Central memory CD8-positive, alpha-beta T cell (primary cell): Measurements from ENCODE around the gene SCGB1A1.

ENCODE experiments used
- ATAC-seq: fragments of 150-1000 bp; cut with Tn5 transposase; replicated peaks from 2 replicates; pipeline ENCODE4 v1.10.0; 2022; ENCODE audit warnings: mild to moderate bottlenecking, moderate FRiP score, moderate number of reproducible peaks; ENCODE audit not compliant: poor library complexity, severe bottlenecking; ENCODE audit errors: extremely low read depth
- DNase-seq, 2 donors: peaks; one replicate each; pipeline ENCODE4 v3.0.0; 2021; ENCODE audit warnings: low spot score in 2 of 2
- H3K27ac Mint-ChIP-seq: one replicate; pipeline ENCODE4 v1.8.0; 2022; ENCODE audit warnings: low read depth, mild to moderate bottlenecking, moderate library complexity, mixed read lengths
- H3K27me3 Mint-ChIP-seq: one replicate; pipeline ENCODE4 v1.8.0; 2022; ENCODE audit warnings: mixed read lengths
- H3K36me3 Mint-ChIP-seq: one replicate; pipeline ENCODE4 v1.8.0; 2022; ENCODE audit warnings: mild to moderate bottlenecking, moderate library complexity, mixed read lengths; ENCODE audit not compliant: insufficient read depth
- H3K4me1 Mint-ChIP-seq: one replicate; pipeline ENCODE4 v1.8.0; 2022; ENCODE audit warnings: mixed read lengths
- H3K4me3 Mint-ChIP-seq: one replicate; pipeline ENCODE4 v1.8.0; 2022; ENCODE audit warnings: mild to moderate bottlenecking, moderate library complexity, mixed read lengths
- H3K9me3 Mint-ChIP-seq: one replicate; pipeline ENCODE4 v1.8.0; 2022; ENCODE audit warnings: mixed read lengths

Gene SCGB1A1

DNA sequence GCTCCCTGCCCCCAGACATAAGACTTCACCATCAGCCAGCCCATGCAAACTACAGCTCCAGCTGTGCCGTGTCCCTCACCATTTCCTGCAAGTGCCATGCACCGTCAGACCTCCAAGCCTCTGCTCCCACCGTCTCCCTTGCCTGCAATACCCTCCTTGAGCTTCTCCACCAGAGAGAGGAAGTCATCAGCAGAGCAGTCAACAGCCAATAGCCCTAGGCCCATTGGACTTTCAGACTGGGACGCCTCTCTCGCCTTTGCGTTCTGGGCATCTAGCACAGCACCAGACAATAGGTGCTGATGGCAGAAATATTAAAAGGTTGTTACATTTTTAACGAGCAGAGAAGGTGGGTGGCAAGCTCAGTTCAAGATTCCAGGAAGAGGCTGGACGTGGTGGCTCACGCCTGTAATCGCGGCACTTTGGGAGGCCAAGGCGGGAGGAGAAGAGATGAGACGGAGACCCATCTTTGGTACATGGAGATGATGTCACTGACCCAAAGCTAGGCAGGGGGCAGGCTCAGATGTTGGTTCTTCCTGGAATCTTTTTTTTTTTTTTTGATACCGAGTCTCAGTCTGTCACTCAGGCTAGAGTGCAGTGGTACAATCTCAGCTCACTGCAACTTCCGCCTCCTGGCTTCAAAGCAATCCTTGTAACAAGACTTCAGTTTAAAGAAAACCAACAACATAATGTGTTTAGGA, 31.9 kb downstream of the SCGB1A1 start:
- Mint-ChIP-seq H3K27ac (no peak overlapping the region), H3K36me3 (peaks cover 2% of the 10 kb centered on the region), H3K27me3 (peaks cover 31% of the 10 kb centered on the region), H3K4me1 (no peaks in the 10 kb centered on the region), H3K4me3 (no peak overlapping the region), H3K9me3 (no peaks in the 10 kb centered on the region)
- DNase-seq (no peak), ATAC-seq (no peak)

DNA sequence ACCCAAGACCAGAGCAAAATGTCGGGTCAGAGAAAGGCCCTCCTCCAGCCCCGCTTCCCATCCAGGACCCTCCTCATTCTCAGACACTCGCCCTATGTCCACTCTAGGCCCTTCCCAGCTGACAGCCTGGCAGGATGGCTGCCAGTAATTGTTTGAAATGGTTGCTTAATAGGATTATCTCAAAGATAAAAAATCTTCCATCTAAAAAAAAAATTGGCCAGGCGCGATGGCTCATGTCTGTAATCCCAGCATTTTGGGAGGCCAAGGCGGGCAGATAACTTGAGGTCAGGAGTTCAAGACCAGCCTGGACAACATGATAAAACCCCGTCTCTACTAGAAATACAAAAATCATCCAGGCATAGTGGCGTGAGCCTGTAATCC, 32.4 kb downstream of the SCGB1A1 start:
- Mint-ChIP-seq H3K27ac (no peak overlapping the region), H3K9me3 (no peaks in the 10 kb centered on the region), H3K4me1 (no peaks in the 10 kb centered on the region), H3K27me3 (peaks cover 25% of the 10 kb centered on the region), H3K36me3 (peaks cover 2% of the 10 kb centered on the region), H3K4me3 (no peak overlapping the region)
- no peak for ATAC-seq
- DNase-seq, result no peak

DNA sequence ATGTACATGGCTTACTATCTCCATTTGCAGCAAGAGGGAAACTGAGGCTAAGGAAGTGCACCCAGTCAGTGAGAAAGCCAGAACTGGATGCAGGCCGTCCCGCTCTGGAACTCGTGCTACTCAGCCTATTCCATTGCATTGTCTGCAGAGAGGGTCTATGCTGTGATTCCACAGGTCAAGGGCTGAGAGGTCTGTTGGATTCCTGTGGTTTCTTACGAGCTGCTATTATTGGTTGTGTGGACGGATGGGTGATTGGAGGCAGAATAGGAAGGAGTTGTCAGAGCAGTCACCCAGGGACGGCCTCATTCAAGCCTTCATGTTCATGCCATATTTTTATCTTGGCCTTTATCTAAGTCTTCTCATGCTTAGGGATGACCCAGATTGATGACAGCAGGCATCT, 33.4 kb downstream of the SCGB1A1 start:
- H3K36me3 Mint-ChIP-seq, result peaks cover 2% of the 10 kb centered on the region
- H3K4me1 Mint-ChIP-seq, result no peaks in the 10 kb centered on the region
- peaks cover 15% of the 10 kb centered on the region for H3K27me3 Mint-ChIP-seq
- H3K4me3 Mint-ChIP-seq, result no peak overlapping the region
- ATAC-seq (no peak), DNase-seq (no peak)
- H3K27ac Mint-ChIP-seq, result no peak overlapping the region
- no peaks in the 10 kb centered on the region for H3K9me3 Mint-ChIP-seq

DNA sequence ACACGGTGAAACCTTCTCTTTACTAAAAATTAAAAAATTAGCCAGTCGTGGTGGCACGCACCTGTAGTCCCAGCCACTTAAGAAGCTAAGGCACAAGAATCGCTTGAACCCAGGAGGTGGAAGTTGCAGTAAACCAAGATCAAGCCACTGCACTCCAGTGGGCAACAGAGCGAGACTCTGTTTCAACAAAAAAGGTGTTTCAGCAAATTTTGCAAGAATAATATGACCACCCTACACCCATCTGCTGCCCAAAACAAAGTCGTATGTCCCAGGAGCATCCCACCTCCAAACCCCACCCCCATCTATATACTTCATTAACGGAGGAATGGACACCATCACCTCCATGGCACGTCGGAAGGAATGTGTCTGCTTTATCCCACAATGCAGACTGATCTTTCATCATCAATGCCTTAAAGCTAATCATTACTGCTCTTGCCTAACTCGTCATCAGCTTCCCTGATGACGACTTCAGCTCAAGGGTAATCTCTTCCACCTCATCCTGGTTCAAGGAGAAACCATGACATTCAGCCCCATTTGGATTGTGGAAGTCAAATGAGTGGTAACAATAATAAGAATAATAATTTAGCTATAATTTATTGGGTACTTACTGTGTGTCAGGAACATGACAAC, 34.1 kb downstream of the SCGB1A1 start:
- H3K4me3 Mint-ChIP-seq, result no peak overlapping the region
- peaks cover 8% of the 10 kb centered on the region for H3K27me3 Mint-ChIP-seq
- no peak overlapping the region for H3K27ac Mint-ChIP-seq
- no peaks in the 10 kb centered on the region for H3K4me1 Mint-ChIP-seq
- DNase-seq, result no peak
- H3K9me3 Mint-ChIP-seq, result no peaks in the 10 kb centered on the region
- H3K36me3 Mint-ChIP-seq, result peaks cover 2% of the 10 kb centered on the region
- no peak for ATAC-seq

- Mint-ChIP-seq H3K4me1 (no peaks in the 10 kb centered on the region), H3K9me3 (no peaks in the 10 kb centered on the region), H3K27ac (no peak overlapping the region), H3K4me3 (no peak overlapping the region), H3K36me3 (peaks cover 1% of the 10 kb centered on the region), H3K27me3 (no peaks in the 10 kb centered on the region)
- DNase-seq, result no peak
- ATAC-seq, result no peak
Measured at GRCh38 chr11:62456630-62457029, 37.8 kb downstream of the SCGB1A1 start.

DNA sequence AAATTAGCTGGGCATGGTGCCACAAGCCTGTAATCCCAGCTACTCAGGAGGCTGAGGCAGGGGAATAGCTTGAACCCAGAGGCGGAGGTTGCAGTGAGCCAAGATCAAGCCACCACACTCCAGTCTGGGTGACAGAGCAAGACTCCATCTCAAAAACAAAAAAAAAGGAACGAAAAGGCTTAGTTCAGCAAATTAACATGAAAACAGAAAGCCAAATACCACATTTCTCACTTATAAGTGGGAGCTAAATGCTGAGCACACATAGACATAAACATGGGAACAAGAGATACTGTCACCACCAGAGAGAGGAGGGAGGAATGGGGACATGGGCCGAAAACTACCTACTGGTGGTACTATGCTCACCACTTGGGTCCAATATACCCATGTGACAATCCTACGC, 38.6 kb downstream of the SCGB1A1 start:
- H3K27me3 Mint-ChIP-seq, result no peaks in the 10 kb centered on the region
- peaks cover 1% of the 10 kb centered on the region for H3K36me3 Mint-ChIP-seq
- DNase-seq (no peak), ATAC-seq (no peak)
- no peaks in the 10 kb centered on the region for H3K4me1 Mint-ChIP-seq
- H3K27ac Mint-ChIP-seq, result no peak overlapping the region
- H3K4me3 Mint-ChIP-seq, result no peak overlapping the region
- H3K9me3 Mint-ChIP-seq, result no peaks in the 10 kb centered on the region

GRCh38 chr11:62458212-62459002, 39.6 kb downstream of the SCGB1A1 start:
- Mint-ChIP-seq H3K27ac (no peak overlapping the region), H3K9me3 (no peaks in the 10 kb centered on the region), H3K36me3 (peaks cover 1% of the 10 kb centered on the region), H3K27me3 (no peaks in the 10 kb centered on the region), H3K4me3 (no peak overlapping the region), H3K4me1 (no peaks in the 10 kb centered on the region)
- DNase-seq (no peak), ATAC-seq (no peak)

DNA sequence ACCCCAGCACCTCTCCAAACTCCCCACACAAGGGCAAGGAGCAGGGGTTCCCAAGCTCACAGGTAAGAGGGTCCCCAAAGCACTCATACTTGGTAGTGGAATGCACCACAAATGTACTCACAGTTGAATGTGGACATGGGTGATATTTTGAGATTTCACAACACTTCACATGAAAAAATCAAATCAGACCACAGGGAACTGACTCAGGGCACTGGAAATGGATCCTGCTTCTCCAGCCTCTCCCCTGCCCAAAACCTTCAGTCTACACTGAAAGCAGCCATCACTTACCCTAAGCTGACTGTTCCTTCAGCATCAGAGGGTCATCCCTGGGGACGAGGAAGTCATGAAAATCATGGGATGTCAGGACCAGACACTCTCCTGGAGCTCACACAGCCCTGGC, 40.2 kb downstream of the SCGB1A1 start:
- no peaks in the 10 kb centered on the region for H3K27me3 Mint-ChIP-seq
- peaks cover 1% of the 10 kb centered on the region for H3K36me3 Mint-ChIP-seq
- H3K4me1 Mint-ChIP-seq, result no peaks in the 10 kb centered on the region
- H3K4me3 Mint-ChIP-seq, result no peak overlapping the region
- no peaks in the 10 kb centered on the region for H3K9me3 Mint-ChIP-seq
- no peak for DNase-seq
- H3K27ac Mint-ChIP-seq, result no peak overlapping the region
- ATAC-seq, result no peak

GRCh38 chr11:62461740-62462507, 43.1 kb downstream of the SCGB1A1 start:
- H3K9me3 Mint-ChIP-seq, result no peaks in the 10 kb centered on the region
- DNase-seq (no peak), ATAC-seq (no peak)
- H3K36me3 Mint-ChIP-seq, result peaks cover 1% of the 10 kb centered on the region
- H3K27me3 Mint-ChIP-seq, result no peaks in the 10 kb centered on the region
- H3K4me3 Mint-ChIP-seq, result no peak overlapping the region
- H3K27ac Mint-ChIP-seq, result no peak overlapping the region
- H3K4me1 Mint-ChIP-seq, result no peaks in the 10 kb centered on the region

DNA sequence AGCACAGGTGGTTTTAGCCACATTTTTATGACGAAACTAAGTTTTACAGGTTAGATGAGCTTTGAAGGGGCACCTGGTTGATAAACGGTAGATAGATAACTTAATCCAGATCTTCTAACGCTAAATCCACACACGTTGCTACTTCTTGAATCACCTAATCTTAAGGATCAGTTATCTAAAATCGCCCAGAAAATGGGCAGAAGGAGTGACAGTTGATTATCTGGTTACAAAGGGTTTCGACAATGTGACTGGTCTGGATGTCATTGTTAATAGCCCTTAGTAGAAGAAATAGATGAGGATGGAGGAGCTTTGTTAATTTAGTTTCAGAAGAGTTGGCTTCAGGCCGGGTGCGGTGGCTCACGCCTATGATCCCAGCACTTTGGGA, 43.7 kb downstream of the SCGB1A1 start:
- Mint-ChIP-seq H3K4me3 (no peak overlapping the region), H3K27ac (no peak overlapping the region), H3K9me3 (no peaks in the 10 kb centered on the region), H3K27me3 (no peaks in the 10 kb centered on the region), H3K36me3 (peaks cover 1% of the 10 kb centered on the region), H3K4me1 (no peaks in the 10 kb centered on the region)
- ATAC-seq (no peak), DNase-seq (no peak)

DNA sequence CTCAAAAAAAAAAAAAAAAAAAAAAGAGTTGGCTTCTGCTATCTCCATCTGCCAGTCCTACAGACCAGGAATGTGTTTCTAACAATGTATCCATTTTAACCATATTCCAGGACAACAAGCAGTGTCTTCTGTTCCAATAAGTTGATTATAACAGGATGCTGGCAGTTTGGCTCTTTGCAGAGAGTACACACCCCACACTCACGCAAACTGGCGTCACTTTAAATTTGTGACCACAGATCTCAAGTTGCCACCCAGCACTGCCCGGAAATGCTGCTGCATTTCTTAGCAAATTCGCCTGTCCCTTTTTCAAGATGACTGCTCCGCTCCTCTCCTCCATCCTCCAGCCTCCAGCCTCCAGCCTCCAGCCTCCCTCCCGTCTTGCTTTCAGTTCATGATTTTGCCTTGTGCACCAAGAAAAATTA, 44.3 kb downstream of the SCGB1A1 start:
- no peak overlapping the region for H3K4me3 Mint-ChIP-seq
- H3K9me3 Mint-ChIP-seq, result no peaks in the 10 kb centered on the region
- no peaks in the 10 kb centered on the region for H3K27me3 Mint-ChIP-seq
- no peak for ATAC-seq
- no peaks in the 10 kb centered on the region for H3K36me3 Mint-ChIP-seq
- H3K27ac Mint-ChIP-seq, result no peak overlapping the region
- no peaks in the 10 kb centered on the region for H3K4me1 Mint-ChIP-seq
- no peak for DNase-seq

GRCh38 chr11:62464655-62465054, 45.8 kb downstream of the SCGB1A1 start:
- DNase-seq, result no peak
- no peak overlapping the region for H3K27ac Mint-ChIP-seq
- no peak for ATAC-seq
- no peaks in the 10 kb centered on the region for H3K27me3 Mint-ChIP-seq
- H3K36me3 Mint-ChIP-seq, result no peaks in the 10 kb centered on the region
- no peaks in the 10 kb centered on the region for H3K4me1 Mint-ChIP-seq
- no peak overlapping the region for H3K4me3 Mint-ChIP-seq
- H3K9me3 Mint-ChIP-seq, result no peaks in the 10 kb centered on the region
